G401.6 (cell line): ENCODE results near the gene AFF2.

Experiments
- FAIRE-seq: peaks from 2 replicates; lab custom pipeline; 2012; peaks lifted over from hg19 to GRCh38; lab: Jason Lieb, UNC

Gene AFF2

GRCh38 chrX:148741441-148741840 is 241.0 kb downstream of the AFF2 start:
- FAIRE-seq = no peak

GRCh38 chrX:148755111-148755510 is 254.7 kb downstream of the AFF2 start:
- no peak for FAIRE-seq

- FAIRE-seq = no peak
These were observed 263.5 kb downstream of the AFF2 start for GRCh38 chrX:148763896-148764295.

- FAIRE-seq = no peak
These were observed 267.9 kb downstream of the AFF2 start for GRCh38 chrX:148768296-148768695.

- FAIRE-seq = no peak
These were observed 271.0 kb downstream of the AFF2 start for GRCh38 chrX:148771440-148771839.

GRCh38 chrX:148774276-148774675 is 273.9 kb downstream of the AFF2 start:
- no peak for FAIRE-seq

- FAIRE-seq = no peak
These were observed 283.7 kb downstream of the AFF2 start for GRCh38 chrX:148784137-148784536.

- no peak for FAIRE-seq
These were observed 284.4 kb downstream of the AFF2 start for GRCh38 chrX:148784856-148785255.

GRCh38 chrX:148785256-148785655 is 284.8 kb downstream of the AFF2 start:
- no peak for FAIRE-seq

- FAIRE-seq = no peak
These were observed 288.0 kb downstream of the AFF2 start for GRCh38 chrX:148788449-148788848.

- FAIRE-seq = no peak
These were observed 293.9 kb downstream of the AFF2 start for GRCh38 chrX:148794350-148794749.

GRCh38 chrX:148804579-148805355 is 304.4 kb downstream of the AFF2 start:
- FAIRE-seq = no peak

GRCh38 chrX:148806145-148806870 is 305.9 kb downstream of the AFF2 start:
- FAIRE-seq = no peak

GRCh38 chrX:148808833-148809232 is 308.4 kb downstream of the AFF2 start:
- FAIRE-seq = no peak

- no peak for FAIRE-seq
These were observed 310.8 kb downstream of the AFF2 start for GRCh38 chrX:148811236-148811635.

GRCh38 chrX:148813422-148813821 is 313.0 kb downstream of the AFF2 start:
- no peak for FAIRE-seq

GRCh38 chrX:148813967-148814366 is 313.6 kb downstream of the AFF2 start:
- no peak for FAIRE-seq

GRCh38 chrX:148815218-148815961 is 315.0 kb downstream of the AFF2 start:
- FAIRE-seq = no peak

GRCh38 chrX:148823986-148824385 is 323.6 kb downstream of the AFF2 start:
- FAIRE-seq = no peak

GRCh38 chrX:148825696-148826095 is 325.3 kb downstream of the AFF2 start:
- FAIRE-seq = no peak

- no peak for FAIRE-seq
These were observed 336.3 kb downstream of the AFF2 start for GRCh38 chrX:148836741-148837140.

GRCh38 chrX:148850631-148851030 is 350.2 kb downstream of the AFF2 start:
- FAIRE-seq = no peak

- FAIRE-seq = no peak
These were observed 353.9 kb downstream of the AFF2 start for GRCh38 chrX:148854306-148854705.
